Activated gamma-delta T cell treated with Interleukin-2 at 50 U/mL for 16 hours (primary cell): ENCODE data around the gene SYT15.
A peak's percentile ranks its signal among the peaks of the same experiment; 100 is the strongest.
"Not testable (repeated sequence)": the region's sequence is repeated elsewhere in the genome, so short reads cannot be mapped to it uniquely, and the experiment has no call there.

Experiments used
- DNase-seq: peaks from one replicate; pipeline ENCODE4 v3.0.0-alpha.2; 2020

The SYT15 gene

GRCh38 chr10:46578474-46579178, at the start of gene SYT15:
TSS of gene SYT15 (plus strand) at chr10:46579128. CDS start at chr10:46579169, 41 bp downstream.
- not testable (repeated sequence) for DNase-seq

GRCh38 chr10:46529742-46530141, 49.2 kb upstream of the SYT15 start:
- DNase-seq, result not testable (repeated sequence)

- no peak for DNase-seq
Observed at GRCh38 chr10:46530249-46531186, 48.4 kb upstream of the SYT15 start.

DNA sequence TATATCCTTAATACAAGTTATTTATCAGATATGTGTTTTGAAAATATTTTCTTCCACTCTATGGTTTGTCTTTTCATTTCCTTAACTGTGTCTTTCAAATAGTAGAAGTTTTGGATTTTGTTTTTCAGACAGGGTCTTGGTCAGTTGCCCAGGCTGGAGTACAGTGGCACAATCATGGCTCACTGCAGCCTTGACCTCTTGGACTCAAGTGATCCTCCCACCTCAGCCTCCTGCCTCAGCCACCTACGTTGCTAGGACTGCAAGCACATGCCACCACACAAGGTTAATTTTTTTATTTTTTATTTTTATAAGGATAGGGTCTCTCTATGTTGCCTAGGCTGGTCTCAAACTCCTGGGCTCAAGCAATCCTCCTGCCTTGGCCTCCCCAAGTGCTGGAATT, 46.7 kb upstream of the SYT15 start:
- DNase-seq, result not testable (repeated sequence)

DNA sequence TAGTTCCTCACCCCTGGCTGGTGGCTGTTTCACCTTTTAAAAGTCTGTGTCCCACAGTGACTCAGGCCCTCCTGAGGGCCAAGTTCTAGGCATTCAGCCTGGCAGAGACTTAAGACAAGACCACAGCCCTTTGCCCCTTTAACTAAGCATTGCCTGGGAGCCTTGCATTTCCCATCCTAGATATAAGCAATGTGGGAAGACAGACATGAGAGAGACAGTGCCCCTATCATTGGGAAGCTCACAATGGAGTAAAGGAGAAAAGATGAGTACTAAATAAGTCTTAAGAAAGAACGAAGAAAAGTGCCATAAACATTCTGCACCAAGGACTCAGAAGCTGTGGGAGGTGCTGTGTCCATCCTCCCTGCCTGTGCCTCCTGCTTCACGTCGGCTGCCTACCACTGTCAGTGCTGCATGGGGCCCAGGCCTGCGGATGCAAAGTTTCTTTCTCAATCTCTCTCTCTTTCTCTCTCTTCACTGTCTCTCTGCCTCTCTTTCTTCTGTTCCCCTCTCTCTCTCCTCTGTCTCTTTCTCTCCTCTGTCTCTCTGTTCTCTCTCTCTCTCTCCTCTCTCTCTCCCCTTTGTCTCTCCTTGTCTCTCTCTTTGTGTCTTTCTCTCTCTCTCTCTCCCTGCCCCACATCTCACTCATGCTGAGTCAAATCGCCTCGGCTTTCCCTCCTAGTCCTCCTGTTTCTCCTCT, 44.0 kb upstream of the SYT15 start:
- no peak for DNase-seq

- no peak for DNase-seq
Observed at GRCh38 chr10:46536171-46536570, 42.8 kb upstream of the SYT15 start.

GRCh38 chr10:46536781-46537180, 42.1 kb upstream of the SYT15 start:
- no peak for DNase-seq

- no peak for DNase-seq
Observed at GRCh38 chr10:46537309-46537708, 41.6 kb upstream of the SYT15 start.

DNA sequence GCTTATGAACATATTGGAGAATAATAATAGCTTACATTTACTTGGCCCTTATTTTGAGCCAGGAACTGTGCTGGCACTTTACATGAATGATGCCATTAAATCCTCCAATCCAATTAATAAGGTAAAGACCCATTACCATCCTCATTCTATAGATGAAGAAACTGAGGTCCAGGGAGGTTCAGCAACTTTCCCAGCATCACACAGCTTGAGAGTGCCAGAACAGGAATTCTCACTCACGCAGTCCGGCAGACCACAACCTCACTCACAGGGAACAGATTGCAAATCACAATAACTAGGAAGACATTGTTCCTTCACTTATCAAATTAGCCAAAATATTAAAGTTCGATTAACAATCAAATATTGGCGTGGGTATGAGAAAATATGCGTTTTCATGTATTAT, 40.8 kb upstream of the SYT15 start:
- no peak for DNase-seq

- DNase-seq, result no peak
Observed at GRCh38 chr10:46538717-46539426, 40.1 kb upstream of the SYT15 start.

- no peak for DNase-seq
Observed at GRCh38 chr10:46539596-46540411, 39.1 kb upstream of the SYT15 start.

GRCh38 chr10:46540412-46541016, 38.4 kb upstream of the SYT15 start:
- no peak for DNase-seq

DNA sequence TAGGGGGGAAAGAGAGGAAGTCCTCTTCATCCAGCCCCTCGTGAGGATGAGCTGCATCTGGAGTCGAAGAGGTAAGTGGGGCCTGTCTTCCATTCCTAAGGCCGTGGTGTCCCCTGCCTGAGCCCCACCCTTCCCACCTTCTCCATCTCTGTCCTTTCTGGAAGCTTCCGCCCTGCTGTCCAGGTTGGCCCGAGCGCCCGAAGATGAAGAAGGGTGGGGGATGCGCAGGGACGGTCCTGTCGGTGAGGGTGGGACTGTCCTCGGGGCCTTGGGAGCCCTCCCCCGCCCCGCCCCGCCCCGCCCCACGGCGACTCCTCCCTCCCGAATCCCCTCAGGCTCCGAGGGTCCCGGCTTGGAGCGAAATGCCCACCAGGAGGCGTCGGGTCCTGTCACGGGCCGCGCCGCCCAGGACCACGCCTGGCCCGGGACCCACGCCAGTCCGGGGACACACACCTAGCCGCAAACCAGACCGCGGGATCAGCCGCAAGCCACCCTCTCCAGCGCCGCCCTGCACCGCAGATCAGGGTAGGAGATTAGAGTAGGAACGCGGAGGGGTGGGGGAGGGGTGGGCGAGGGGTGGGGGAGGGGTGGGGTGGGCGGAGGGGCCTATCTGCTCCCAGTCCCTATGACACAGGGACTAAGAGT, 37.8 kb upstream of the SYT15 start:
- DNase-seq, result no peak

- no peak for DNase-seq
Observed at GRCh38 chr10:46541735-46542566, 37.0 kb upstream of the SYT15 start.

DNA sequence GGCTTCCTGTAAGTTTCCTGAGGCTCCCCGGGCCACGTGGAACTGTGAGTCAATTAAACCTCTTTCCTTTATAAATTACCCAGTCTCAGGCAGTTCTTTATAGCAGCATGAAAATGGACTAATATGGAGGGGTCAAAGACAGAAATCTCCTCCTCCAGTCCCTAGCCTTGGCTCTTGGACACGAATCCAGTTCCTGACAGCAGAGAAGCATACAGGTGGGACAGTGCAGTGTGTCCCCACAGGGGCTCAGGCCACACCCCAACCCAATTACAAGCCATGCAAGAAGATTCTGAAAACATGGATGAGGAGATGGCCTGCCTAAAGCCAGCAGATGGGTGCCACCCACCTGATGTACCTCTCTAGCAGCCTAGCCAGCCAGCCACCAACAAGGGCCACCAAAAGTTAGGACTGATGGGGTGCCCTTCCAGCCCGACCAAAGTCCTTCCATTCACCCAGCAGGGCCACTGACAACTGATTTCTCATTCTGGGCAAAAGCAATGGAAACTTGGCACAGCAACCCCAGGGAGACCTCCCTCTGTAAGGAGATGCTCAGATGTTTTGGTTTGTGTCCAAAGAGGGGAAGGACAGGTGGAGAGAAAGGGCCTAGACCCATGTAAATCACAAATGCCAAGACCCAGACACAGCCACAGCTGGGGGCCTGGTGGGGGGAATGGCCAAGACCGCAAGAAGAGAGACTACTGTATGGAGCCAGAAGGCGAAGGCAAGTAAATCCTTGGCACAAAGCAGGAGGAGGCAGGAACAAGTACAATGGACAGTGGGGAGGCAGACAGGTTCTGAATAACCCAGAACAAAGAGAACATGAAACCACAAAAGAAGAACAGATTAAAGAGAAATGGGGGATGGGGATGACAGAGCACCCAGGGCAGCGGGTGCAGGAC, 36.1 kb upstream of the SYT15 start:
- peak; percentile 2 for DNase-seq

DNA sequence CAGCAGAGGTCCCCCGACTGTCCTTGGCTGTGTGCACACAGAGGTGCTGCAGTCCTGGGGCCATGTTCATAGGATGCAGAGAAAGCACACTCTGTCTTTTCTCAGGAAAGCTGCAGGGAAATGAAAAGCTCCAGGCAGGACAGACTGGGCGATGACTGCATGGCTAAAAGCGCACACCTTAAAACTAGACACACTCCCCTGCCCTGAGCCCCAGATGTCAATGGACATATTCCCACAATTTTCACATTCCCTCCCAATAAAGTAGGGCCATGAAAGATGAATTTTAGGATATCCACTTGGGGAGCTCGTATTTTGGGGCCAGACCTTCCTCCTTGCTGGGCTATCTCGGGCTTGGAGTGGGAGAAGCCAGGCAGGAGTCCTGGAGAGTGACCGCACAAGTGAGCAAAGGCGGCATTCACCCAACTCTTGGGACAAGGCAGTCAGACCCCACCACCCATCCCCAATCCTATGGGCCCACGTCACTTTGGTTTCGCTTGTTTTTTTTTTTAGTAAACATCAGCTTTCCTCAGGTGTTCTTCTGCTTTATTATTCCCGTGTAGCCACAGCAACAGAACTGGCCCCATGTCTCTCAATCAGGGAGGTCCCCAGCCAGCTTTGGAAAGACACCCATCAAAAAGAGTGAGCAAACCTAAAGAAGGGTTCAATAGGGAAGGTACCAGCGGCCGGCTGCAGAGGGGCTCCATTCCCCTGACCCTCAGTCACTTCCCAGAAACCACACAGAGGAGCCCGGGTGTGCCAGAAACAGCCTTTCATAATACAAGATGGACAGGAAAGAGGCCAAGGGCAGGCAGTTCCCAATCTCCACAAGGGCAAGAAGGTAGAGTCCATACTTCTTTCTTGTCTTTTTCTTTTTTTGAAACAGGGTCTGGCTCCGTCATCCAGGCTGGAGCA, 35.2 kb upstream of the SYT15 start:
- DNase-seq, result peak; percentile 3

DNA sequence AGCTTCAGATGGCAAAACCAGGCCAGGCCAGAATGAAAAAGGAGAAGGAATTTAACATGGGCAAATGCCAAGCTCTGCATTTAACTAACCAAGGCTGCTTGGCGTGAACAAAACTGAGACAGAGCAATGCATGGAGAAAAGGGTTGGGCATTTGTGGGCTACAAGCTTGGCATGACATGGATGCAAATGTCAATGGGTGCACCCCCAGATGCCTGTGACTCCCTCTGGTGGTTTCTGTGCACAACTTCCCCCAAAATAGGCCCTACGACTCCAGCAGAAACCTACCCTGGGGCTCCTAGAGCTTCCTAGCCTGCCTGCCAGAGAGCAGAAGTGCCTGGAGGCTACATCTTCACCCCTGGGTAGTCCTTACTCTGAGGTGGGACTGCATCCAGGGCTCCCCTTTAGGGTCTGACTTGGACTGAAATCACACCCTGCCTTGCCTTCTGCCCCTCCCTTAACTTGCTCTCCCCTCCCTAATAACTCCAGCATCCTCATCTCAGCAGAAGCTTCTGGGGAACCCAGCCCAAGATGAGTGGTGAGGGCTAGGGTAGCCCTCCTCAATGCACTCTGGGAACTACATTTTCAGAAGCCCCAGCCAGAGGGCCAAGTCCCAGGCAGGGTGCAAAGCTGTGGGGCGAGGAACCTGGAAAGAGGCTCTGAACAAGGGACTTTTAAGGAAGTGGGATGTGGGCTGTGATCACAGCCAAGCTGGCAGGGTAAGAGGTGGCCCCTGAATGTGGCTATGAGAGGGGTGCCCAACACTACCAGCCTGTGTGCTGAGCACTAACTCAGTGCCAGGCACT, 33.7 kb upstream of the SYT15 start:
- peak; percentile 2 for DNase-seq
